HCT116 (cell line): ENCODE results near the gene SPEF2.

ENCODE experiments used
- CTCF ChIP-seq, 3 experiments: fragments of 200-600 bp in 1 of 3; sonication (generic) in 1 of 3; IDR thresholded peaks in 2 of 3; conservative IDR thresholded peaks in 1 of 3; 2 replicates each; pipeline ENCODE4 v1.5.1; 2012 to 2017; ENCODE audit warnings: low read depth in 2 of 3, low read length in 2 of 3, antibody characterized with exemption in 1 of 3, borderline replicate concordance in 1 of 3, control low read depth in 1 of 3, mild to moderate bottlenecking in 1 of 3, mixed read lengths in 1 of 3, mixed run types in 1 of 3, moderate library complexity in 1 of 3; ENCODE audit not compliant: insufficient read depth in 1 of 3
- EZH2 ChIP-seq: fragments of 200-600 bp; sonication (generic); IDR thresholded peaks from 2 replicates; pipeline ENCODE4 v1.6.1; 2017; ENCODE audit warnings: antibody characterized with exemption, mixed run types
- JUND ChIP-seq: IDR thresholded peaks from 2 replicates; pipeline ENCODE4 v1.6.1; 2012
- POLR2A ChIP-seq: IDR thresholded peaks from 2 replicates; pipeline ENCODE4 v1.7.0; 2011; ENCODE audit warnings: borderline replicate concordance; ENCODE audit not compliant: insufficient read depth, insufficient read length; ENCODE audit errors: extremely low read depth
- POLR2AphosphoS5 ChIP-seq: IDR thresholded peaks from 2 replicates; pipeline ENCODE4 v1.6.1; 2011; ENCODE audit warnings: mild to moderate bottlenecking, low read depth, low read length, moderate library complexity
- RAD21 ChIP-seq: IDR thresholded peaks from 2 replicates; pipeline ENCODE4 v1.6.1; 2012; ENCODE audit warnings: low read depth, mild to moderate bottlenecking
- SRF ChIP-seq: IDR thresholded peaks from 2 replicates; pipeline ENCODE4 v1.6.1; 2012; ENCODE audit warnings: low read depth
- TF ChIP-seq, protein P1 (sequence below): IDR thresholded peaks from 2 replicates; pipeline ENCODE4 v1.6.1; 2012; ENCODE audit warnings: low read depth

GRCh38 chr5:35668319-35668718 lies 50.7 kb downstream of the SPEF2 start:
- no peak for TF ChIP-seq CTCF (IDR thresholded peaks at IDR 0.05 in 2 of 3, conservative IDR thresholded peaks at IDR 0.05 in 1 of 3; ENCODE audit: borderline replicate concordance in 1 of 3, insufficient read depth in 1 of 3, low read depth in 2 of 3, low read length in 2 of 3)
- TF ChIP-seq EZH2, result no peak
- no peak for TF ChIP-seq POLR2AphosphoS5
- no peak for TF ChIP-seq SRF
- no peak for TF ChIP-seq POLR2A
- TF ChIP-seq, protein P1, sequence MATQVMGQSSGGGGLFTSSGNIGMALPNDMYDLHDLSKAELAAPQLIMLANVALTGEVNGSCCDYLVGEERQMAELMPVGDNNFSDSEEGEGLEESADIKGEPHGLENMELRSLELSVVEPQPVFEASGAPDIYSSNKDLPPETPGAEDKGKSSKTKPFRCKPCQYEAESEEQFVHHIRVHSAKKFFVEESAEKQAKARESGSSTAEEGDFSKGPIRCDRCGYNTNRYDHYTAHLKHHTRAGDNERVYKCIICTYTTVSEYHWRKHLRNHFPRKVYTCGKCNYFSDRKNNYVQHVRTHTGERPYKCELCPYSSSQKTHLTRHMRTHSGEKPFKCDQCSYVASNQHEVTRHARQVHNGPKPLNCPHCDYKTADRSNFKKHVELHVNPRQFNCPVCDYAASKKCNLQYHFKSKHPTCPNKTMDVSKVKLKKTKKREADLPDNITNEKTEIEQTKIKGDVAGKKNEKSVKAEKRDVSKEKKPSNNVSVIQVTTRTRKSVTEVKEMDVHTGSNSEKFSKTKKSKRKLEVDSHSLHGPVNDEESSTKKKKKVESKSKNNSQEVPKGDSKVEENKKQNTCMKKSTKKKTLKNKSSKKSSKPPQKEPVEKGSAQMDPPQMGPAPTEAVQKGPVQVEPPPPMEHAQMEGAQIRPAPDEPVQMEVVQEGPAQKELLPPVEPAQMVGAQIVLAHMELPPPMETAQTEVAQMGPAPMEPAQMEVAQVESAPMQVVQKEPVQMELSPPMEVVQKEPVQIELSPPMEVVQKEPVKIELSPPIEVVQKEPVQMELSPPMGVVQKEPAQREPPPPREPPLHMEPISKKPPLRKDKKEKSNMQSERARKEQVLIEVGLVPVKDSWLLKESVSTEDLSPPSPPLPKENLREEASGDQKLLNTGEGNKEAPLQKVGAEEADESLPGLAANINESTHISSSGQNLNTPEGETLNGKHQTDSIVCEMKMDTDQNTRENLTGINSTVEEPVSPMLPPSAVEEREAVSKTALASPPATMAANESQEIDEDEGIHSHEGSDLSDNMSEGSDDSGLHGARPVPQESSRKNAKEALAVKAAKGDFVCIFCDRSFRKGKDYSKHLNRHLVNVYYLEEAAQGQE, result no peak
- TF ChIP-seq RAD21, result no peak
- no peak for TF ChIP-seq JUND
